Progenitor cell of endocrine pancreas (in vitro differentiated cells): ENCODE results near the gene PARD3. TPM values are rescaled to one million over a fixed set of nuclear protein-coding genes. Genes with fewer than 3 reads are reported as not detected.

ENCODE experiments used
- DNase-seq: peaks from one replicate; pipeline ENCODE4 v3.0.0; 2021; ENCODE audit warnings: low spot score; ENCODE audit not compliant: unreplicated experiment
- H3K27ac Mint-ChIP-seq: 2 replicates; pipeline ENCODE4 v1.8.0; 2021; ENCODE audit warnings: mild to moderate bottlenecking, moderate library complexity, mixed read lengths
- H3K27me3 Mint-ChIP-seq: 2 replicates; pipeline ENCODE4 v1.8.0; 2021; ENCODE audit warnings: mixed read lengths
- H3K36me3 Mint-ChIP-seq: 2 replicates; pipeline ENCODE4 v1.8.0; 2022; ENCODE audit warnings: mixed read lengths; ENCODE audit not compliant: insufficient read depth
- H3K4me1 Mint-ChIP-seq: 2 replicates; pipeline ENCODE4 v1.8.0; 2021; ENCODE audit warnings: low read depth, mixed read lengths
- H3K4me3 Mint-ChIP-seq: 2 replicates; pipeline ENCODE4 v1.8.0; 2021; ENCODE audit warnings: low read depth, mild to moderate bottlenecking, moderate library complexity, mixed read lengths
- H3K9me3 Mint-ChIP-seq: 2 replicates; pipeline ENCODE4 v1.8.0; 2021; ENCODE audit warnings: low read depth, mixed read lengths
- CTCF ChIP-seq: fragments of 200-600 bp; sonication (generic); IDR thresholded peaks from one replicate; pipeline ENCODE4 v1.5.0; 2021; ENCODE audit warnings: antibody characterized with exemption, mild to moderate bottlenecking; ENCODE audit not compliant: unreplicated experiment
- total RNA-seq: library from RNA; stranded (reverse); gene quantifications from 2 replicates; pipeline ENCODE4 v1.2.1, GENCODE V29; 2021

PARD3 gene
- total RNA-seq, 1 donor from 2014 or later, result 85.3 TPM

DNA sequence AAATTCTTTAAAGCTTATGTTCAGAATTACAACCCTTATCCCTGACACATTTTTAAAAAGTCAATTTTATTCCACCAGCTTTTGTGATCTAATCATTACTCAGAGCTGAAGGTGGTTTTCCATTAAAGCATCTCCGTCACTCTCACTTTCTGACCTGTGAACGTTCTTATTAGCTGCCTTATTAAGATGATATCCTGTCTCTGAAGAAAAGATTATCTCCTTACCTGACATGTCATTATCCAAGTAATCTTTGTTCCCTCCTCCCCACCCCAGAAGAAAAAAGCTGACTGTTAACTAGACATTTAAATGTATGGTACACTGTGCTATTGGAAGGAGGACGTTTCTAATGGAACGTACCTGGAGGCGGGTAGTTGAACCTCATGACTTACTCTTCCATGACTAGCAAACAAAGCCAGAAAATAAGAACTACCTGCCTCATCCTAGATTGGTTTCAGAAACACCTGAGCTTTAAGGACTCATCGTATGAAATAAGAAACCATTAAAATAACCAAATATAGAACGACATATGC lies 708.7 kb downstream of the PARD3 start:
- Mint-ChIP-seq H3K4me3 (no peak overlapping the region), H3K36me3 (peaks cover 16% of the 10 kb centered on the region), H3K9me3 (peaks cover 4% of the 10 kb centered on the region), H3K27ac (no peak overlapping the region), H3K27me3 (peaks cover 8% of the 10 kb centered on the region), H3K4me1 (peaks cover 6% of the 10 kb centered on the region)
- DNase-seq, result no peak
- no peak for TF ChIP-seq CTCF

GRCh38 chr10:34104829-34105572 lies 710.1 kb downstream of the PARD3 start:
- H3K9me3 Mint-ChIP-seq, result peaks cover 4% of the 10 kb centered on the region
- no peak for TF ChIP-seq CTCF
- H3K27ac Mint-ChIP-seq, result peak overlapping the region; percentile 57
- H3K4me1 Mint-ChIP-seq, result peaks cover 6% of the 10 kb centered on the region
- peaks cover 8% of the 10 kb centered on the region for H3K36me3 Mint-ChIP-seq
- peaks cover 8% of the 10 kb centered on the region for H3K27me3 Mint-ChIP-seq
- no peak for DNase-seq
- no peak overlapping the region for H3K4me3 Mint-ChIP-seq

DNA sequence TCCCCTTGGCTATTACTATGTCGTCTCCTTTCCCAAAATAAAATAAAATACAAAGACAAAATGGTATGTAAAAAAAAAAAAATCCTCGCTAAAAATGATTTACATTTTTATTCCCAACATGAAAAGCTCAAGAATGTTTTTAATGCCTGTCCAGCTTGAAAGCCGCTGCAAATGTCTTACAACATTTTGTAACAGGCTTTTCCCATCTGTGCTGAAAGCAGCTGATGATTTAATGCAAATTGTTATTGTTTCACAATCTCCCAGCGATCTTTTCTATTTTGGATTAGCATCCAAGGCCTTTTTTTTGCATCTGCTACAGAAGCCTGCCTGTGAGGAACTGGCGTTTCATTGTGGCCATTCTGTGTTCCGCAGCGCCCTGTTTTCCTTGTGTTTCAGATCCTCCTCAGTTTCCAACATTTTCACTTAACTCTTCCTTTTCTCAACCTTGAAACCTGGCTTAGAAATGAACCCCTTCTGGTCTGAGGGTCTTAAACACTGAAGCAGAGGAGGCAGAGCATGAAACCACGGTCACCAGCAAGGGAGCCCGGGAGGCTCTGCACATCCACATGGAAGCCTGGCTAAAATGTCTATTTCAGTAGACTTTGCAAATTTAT lies 712.1 kb downstream of the PARD3 start:
- H3K9me3 Mint-ChIP-seq, result peaks cover 17% of the 10 kb centered on the region
- H3K27ac Mint-ChIP-seq, result no peak overlapping the region
- H3K36me3 Mint-ChIP-seq, result no peaks in the 10 kb centered on the region
- peaks cover 8% of the 10 kb centered on the region for H3K27me3 Mint-ChIP-seq
- no peak overlapping the region for H3K4me3 Mint-ChIP-seq
- TF ChIP-seq CTCF, result no peak
- H3K4me1 Mint-ChIP-seq, result peaks cover 6% of the 10 kb centered on the region
- DNase-seq, result no peak

GRCh38 chr10:34102237-34102673 lies 712.8 kb downstream of the PARD3 start:
- Mint-ChIP-seq H3K4me1 (peaks cover 8% of the 10 kb centered on the region), H3K36me3 (no peaks in the 10 kb centered on the region), H3K27ac (no peak overlapping the region), H3K27me3 (peaks cover 8% of the 10 kb centered on the region), H3K4me3 (no peak overlapping the region), H3K9me3 (peaks cover 18% of the 10 kb centered on the region)
- DNase-seq, result no peak
- no peak for TF ChIP-seq CTCF

DNA sequence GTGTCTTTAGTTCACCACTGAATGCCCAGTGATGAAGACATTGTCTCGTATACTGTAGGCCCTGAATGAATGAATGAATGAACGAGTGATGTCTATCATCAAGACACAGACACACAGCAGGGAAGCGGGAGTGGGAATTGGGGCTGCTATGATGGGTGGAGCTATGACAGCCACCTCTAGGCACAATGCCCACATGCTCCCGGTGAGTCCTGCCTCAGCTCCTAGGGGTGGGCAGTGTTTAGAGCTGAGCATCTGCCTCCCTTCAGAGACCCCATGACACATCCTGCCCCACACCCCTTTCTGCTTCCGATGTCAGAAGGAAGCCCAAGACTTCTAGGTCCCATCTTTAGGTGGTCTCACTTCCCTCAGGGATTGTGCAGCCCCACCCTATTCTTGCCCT lies 714.1 kb downstream of the PARD3 start:
- H3K4me1 Mint-ChIP-seq, result peaks cover 8% of the 10 kb centered on the region
- H3K4me3 Mint-ChIP-seq, result no peak overlapping the region
- no peak for TF ChIP-seq CTCF
- peaks cover 25% of the 10 kb centered on the region for H3K9me3 Mint-ChIP-seq
- no peak for DNase-seq
- peaks cover 8% of the 10 kb centered on the region for H3K27me3 Mint-ChIP-seq
- no peak overlapping the region for H3K27ac Mint-ChIP-seq
- peaks cover under 1% of the 10 kb centered on the region for H3K36me3 Mint-ChIP-seq
